Esophagus muscularis mucosa (tissue), 3 donors: ENCODE results near the gene FHL1.

ENCODE experiments used
- POLR2A ChIP-seq: fragments of 450-650 bp; IDR thresholded peaks from one replicate; pipeline ENCODE4 v1.6.1; 2017; ENCODE audit warnings: antibody characterized with exemption, moderate library complexity, mild to moderate bottlenecking, low read depth
- POLR2AphosphoS5 ChIP-seq, 2 donors: sonication (generic); formaldehyde crosslinking; IDR thresholded peaks; one replicate each; pipeline ENCODE4 v1.6.1; 2017; ENCODE audit warnings: antibody characterized with exemption in 2 of 2
- TF ChIP-seq, protein P1 (sequence below), 3 experiments: fragments of 200-600 bp in 2 of 3; fragments of 450-650 bp in 1 of 3; sonication (generic) in 2 of 3; IDR thresholded peaks; one replicate each; pipeline ENCODE4 v1.5.1; 2017 to 2019; ENCODE audit warnings: antibody characterized with exemption in 3 of 3, mild to moderate bottlenecking in 2 of 3, moderate library complexity in 1 of 3

DNA sequence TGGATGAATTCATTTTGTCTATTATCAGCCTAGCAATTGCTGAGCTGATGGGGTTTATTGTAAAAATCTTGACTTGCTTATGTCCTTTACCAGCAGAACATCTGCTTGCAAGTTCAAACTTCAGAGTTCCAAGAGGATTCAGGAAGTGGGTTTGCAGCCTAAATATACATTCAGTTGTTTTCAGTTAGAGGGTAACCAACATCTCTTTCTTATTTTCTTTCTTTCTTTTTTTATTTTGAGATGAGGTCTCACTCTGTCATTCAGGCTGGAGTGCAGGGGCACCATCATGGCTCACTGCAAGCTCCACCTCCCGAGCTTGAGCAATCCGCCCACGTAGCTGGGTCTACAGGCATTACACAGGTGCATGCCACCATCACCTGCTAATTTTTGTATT, 31.4 kb upstream of the FHL1 start:
- TF ChIP-seq POLR2A, result no peak
- TF ChIP-seq, protein P1, sequence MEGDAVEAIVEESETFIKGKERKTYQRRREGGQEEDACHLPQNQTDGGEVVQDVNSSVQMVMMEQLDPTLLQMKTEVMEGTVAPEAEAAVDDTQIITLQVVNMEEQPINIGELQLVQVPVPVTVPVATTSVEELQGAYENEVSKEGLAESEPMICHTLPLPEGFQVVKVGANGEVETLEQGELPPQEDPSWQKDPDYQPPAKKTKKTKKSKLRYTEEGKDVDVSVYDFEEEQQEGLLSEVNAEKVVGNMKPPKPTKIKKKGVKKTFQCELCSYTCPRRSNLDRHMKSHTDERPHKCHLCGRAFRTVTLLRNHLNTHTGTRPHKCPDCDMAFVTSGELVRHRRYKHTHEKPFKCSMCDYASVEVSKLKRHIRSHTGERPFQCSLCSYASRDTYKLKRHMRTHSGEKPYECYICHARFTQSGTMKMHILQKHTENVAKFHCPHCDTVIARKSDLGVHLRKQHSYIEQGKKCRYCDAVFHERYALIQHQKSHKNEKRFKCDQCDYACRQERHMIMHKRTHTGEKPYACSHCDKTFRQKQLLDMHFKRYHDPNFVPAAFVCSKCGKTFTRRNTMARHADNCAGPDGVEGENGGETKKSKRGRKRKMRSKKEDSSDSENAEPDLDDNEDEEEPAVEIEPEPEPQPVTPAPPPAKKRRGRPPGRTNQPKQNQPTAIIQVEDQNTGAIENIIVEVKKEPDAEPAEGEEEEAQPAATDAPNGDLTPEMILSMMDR (IDR thresholded peaks at IDR 0.05), result no peak
- TF ChIP-seq POLR2AphosphoS5 (IDR thresholded peaks at IDR 0.05), result no peak
